IMR-90 (cell line): ENCODE measurements around the gene ANO4.

Experiments used
- BHLHE40 ChIP-seq: fragments of 150-350 bp; IDR thresholded peaks from 2 replicates; pipeline ENCODE4 v1.6.1; 2016; ENCODE audit warnings: mild to moderate bottlenecking, low read depth, low read length
- CHD1 ChIP-seq: IDR thresholded peaks from 2 replicates; pipeline ENCODE4 v1.6.1; 2012; ENCODE audit warnings: low read depth, low read length, improper control_type of control experiment
- CTCF ChIP-seq: conservative IDR thresholded peaks from 2 replicates; pipeline ENCODE4 v1.5.1; 2012; ENCODE audit warnings: mild to moderate bottlenecking, low read depth, low read length, improper control_type of control experiment
- ELK1 ChIP-seq: fragments of 150-350 bp; IDR thresholded peaks from 2 replicates; pipeline ENCODE4 v1.6.1; 2016; ENCODE audit warnings: low read depth, mild to moderate bottlenecking, low read length, moderate library complexity, borderline replicate concordance
- FOS ChIP-seq: fragments of 150-350 bp; IDR thresholded peaks from 2 replicates; pipeline ENCODE4 v1.6.1; 2016; ENCODE audit warnings: low read depth, low read length
- MXI1 ChIP-seq: IDR thresholded peaks from 2 replicates; pipeline ENCODE4 v1.6.1; 2012; ENCODE audit warnings: low read depth, mild to moderate bottlenecking, low read length, moderate library complexity, borderline replicate concordance
- NFE2L2 ChIP-seq: fragments of 150-350 bp; IDR thresholded peaks from 2 replicates; pipeline ENCODE4 v1.6.1; 2016; ENCODE audit warnings: low read depth, mild to moderate bottlenecking, low read length
- POLR2A ChIP-seq: IDR thresholded peaks from 2 replicates; pipeline ENCODE4 v1.6.1; 2012; ENCODE audit warnings: mild to moderate bottlenecking, low read depth, low read length
- RCOR1 ChIP-seq: IDR thresholded peaks from 2 replicates; pipeline ENCODE4 v1.6.1; 2012; ENCODE audit warnings: mild to moderate bottlenecking, low read length, improper control_type of control experiment; ENCODE audit not compliant: insufficient replicate concordance
- SMC3 ChIP-seq: fragments of 150-350 bp; IDR thresholded peaks from 2 replicates; pipeline ENCODE4 v1.6.1; 2016; ENCODE audit warnings: low read depth, mild to moderate bottlenecking, antibody characterized with exemption, low read length, moderate library complexity
- USF2 ChIP-seq: fragments of 150-350 bp; IDR thresholded peaks from 2 replicates; pipeline ENCODE4 v1.6.1; 2017; ENCODE audit warnings: mild to moderate bottlenecking, antibody characterized with exemption, low read length, low read depth

GRCh38 chr12:101166866-101167265 is 372.3 kb downstream of the ANO4 start:
- no peak for TF ChIP-seq NFE2L2
- no peak for TF ChIP-seq MXI1
- no peak for TF ChIP-seq POLR2A
- no peak for TF ChIP-seq CTCF
- no peak for TF ChIP-seq FOS
- TF ChIP-seq SMC3 = no peak
- no peak for TF ChIP-seq RCOR1
- no peak for TF ChIP-seq USF2
- no peak for TF ChIP-seq CHD1
- no peak for TF ChIP-seq ELK1
- no peak for TF ChIP-seq BHLHE40
